K562 (cell line): Measurements from ENCODE around the gene DHX38. TPM values are rescaled to one million over a fixed set of nuclear protein-coding genes. Genes with fewer than 3 reads are reported as not detected.

Experiments
- ATAC-seq: fragments of 200-7000 bp; cut with Tn5 transposase; 3 replicates; pipeline ENCODE4 v1.9.1; 2020; ENCODE audit warnings: moderate library complexity
- BruUV-seq: library from RNA; stranded (reverse); fragments of 400-500 nt; replicated peaks from 2 replicates; lab custom pipeline; 2021; lab: Mats Ljungman, UMichigan
- CTCF ChIA-PET: fragments of 300-600 bp; formaldehyde crosslinking; extraction: SDS; loops from one replicate; lab custom pipeline; 2021; ENCODE audit warnings: low intra/inter-chr PET ratio; lab: Yijun Ruan, JAX
- POLR2A ChIA-PET: fragments of 300-600, 350-650 bp; sonication (Branson Sonifier 250); formaldehyde crosslinking; extraction: SDS; loops from one replicate; lab custom pipeline; 2021; ENCODE audit warnings: antibody characterized with exemption, inconsistent platforms; lab: Yijun Ruan, JAX
- DNase-seq, 4 experiments: peaks; one replicate each; pipeline versions ENCODE4 v3.0.0 to v3.0.0-alpha.2; 2011 to 2018; ENCODE audit warnings: low spot score in 3 of 4, mixed read lengths in 3 of 4; ENCODE audit errors: extremely low read depth in 1 of 4
- FAIRE-seq: peaks from 2 replicates; lab custom pipeline; 2011; peaks lifted over from hg19 to GRCh38; lab: Jason Lieb, UNC
- H2AFZ ChIP-seq: 2 replicates; pipeline ENCODE4 v1.6.0; 2011; ENCODE audit warnings: low read depth, low read length, control low read depth, inconsistent platforms
- H3K27ac ChIP-seq: fragments of 200-600 bp; 3 replicates; pipeline ENCODE4 v1.8.0; 2011; ENCODE audit warnings: low read depth, mild to moderate bottlenecking, control low read depth, inconsistent platforms, low read length, moderate library complexity, mixed read lengths; ENCODE audit errors: extremely low read depth
- H3K27me3 ChIP-seq, 2 experiments: fragments of 300-600 bp in 1 of 2; 2 replicates in 1 of 2; 3 replicates in 1 of 2; pipeline versions ENCODE4 v1.6.0 to v1.8.0; 2011; ENCODE audit warnings: inconsistent platforms in 2 of 2, low read length in 2 of 2, mild to moderate bottlenecking in 1 of 2, mixed read lengths in 1 of 2, moderate library complexity in 1 of 2; ENCODE audit not compliant: control insufficient read depth in 2 of 2, insufficient read depth in 2 of 2
- H3K36me3 ChIP-seq: fragments of 300-600 bp; 3 replicates; pipeline ENCODE4 v1.8.0; 2011; ENCODE audit warnings: mild to moderate bottlenecking, low read length, inconsistent platforms; ENCODE audit not compliant: control insufficient read depth, insufficient read depth
- H3K4me1 ChIP-seq, 2 experiments: fragments of 200-600 bp in 1 of 2; replicated peaks in 1 of 2; 2 replicates in 1 of 2; 3 replicates in 1 of 2; pipeline versions ENCODE4 v1.5.1 to v1.8.0; 2011; ENCODE audit warnings: inconsistent platforms in 2 of 2, low read length in 2 of 2, mild to moderate bottlenecking in 1 of 2, mixed read lengths in 1 of 2, moderate library complexity in 1 of 2; ENCODE audit not compliant: control insufficient read depth in 2 of 2, insufficient read depth in 2 of 2
- H3K4me2 ChIP-seq: 2 replicates; pipeline ENCODE4 v1.6.1; 2011; ENCODE audit warnings: low read length, control low read depth, inconsistent platforms, mixed read lengths; ENCODE audit not compliant: insufficient read depth
- H3K4me3 ChIP-seq: fragments of 200-600 bp; sonication (generic), shearing (Covaris generic); 2 replicates; pipeline ENCODE4 v1.5.1; 2016; ENCODE audit warnings: control low read depth, inconsistent platforms
- H3K79me2 ChIP-seq: fragments of 200-600 bp; 3 replicates; pipeline ENCODE4 v1.8.0; 2011; ENCODE audit warnings: low read length, inconsistent platforms; ENCODE audit not compliant: control insufficient read depth, insufficient read depth
- H3K9ac ChIP-seq, 2 experiments: 2 replicates each; pipeline versions ENCODE4 v1.6.0 to v1.6.1; 2011; ENCODE audit warnings: low read depth in 2 of 2, low read length in 2 of 2, control low read depth in 1 of 2, inconsistent platforms in 1 of 2, mild to moderate bottlenecking in 1 of 2, mixed read lengths in 1 of 2; ENCODE audit not compliant: insufficient read depth in 1 of 2
- H3K9me1 ChIP-seq: one replicate; pipeline ENCODE4 v1.6.0; 2011; ENCODE audit warnings: inconsistent platforms, mild to moderate bottlenecking, low read length, moderate library complexity; ENCODE audit not compliant: control insufficient read depth, insufficient read depth
- H3K9me3 ChIP-seq: replicated peaks from 2 replicates; pipeline ENCODE4 v1.5.1; 2011; ENCODE audit warnings: low read depth, low read length, inconsistent platforms; ENCODE audit not compliant: control insufficient read depth, insufficient read depth
- H4K20me1 ChIP-seq: replicated peaks from 2 replicates; pipeline ENCODE4 v1.6.1; 2011; ENCODE audit warnings: low read length, inconsistent platforms, mixed read lengths; ENCODE audit not compliant: control insufficient read depth, insufficient read depth
- ATF7 ChIP-seq: fragments of 450-650 bp; IDR thresholded peaks from 2 replicates; pipeline ENCODE4 v1.7.1; 2014; ENCODE audit warnings: mild to moderate bottlenecking, moderate library complexity
- CBFA2T2 ChIP-seq: fragments of 450-650 bp; conservative IDR thresholded peaks from 2 replicates; pipeline ENCODE4 v1.6.1; 2017; ENCODE audit warnings: mild to moderate bottlenecking
- CBX3 ChIP-seq, 2 experiments: IDR thresholded peaks; 1 replicate in 1 of 2; 2 replicates in 1 of 2; pipeline ENCODE4 v1.6.1; 2012; ENCODE audit warnings: inconsistent platforms in 2 of 2, low read length in 2 of 2, borderline replicate concordance in 1 of 2, control low read depth in 1 of 2
- CHD4 ChIP-seq: fragments of 200-600 bp; sonication (generic); IDR thresholded peaks from 3 replicates; pipeline ENCODE4 v1.6.1; 2012; ENCODE audit warnings: low read depth, mild to moderate bottlenecking, mixed read lengths, low read length, inconsistent platforms; ENCODE audit not compliant: insufficient read depth, insufficient replicate concordance, poor library complexity, severe bottlenecking
- ETV6 ChIP-seq, 3 experiments: fragments of 150-350 bp in 1 of 3; sonication (generic) in 1 of 3; formaldehyde crosslinking in 1 of 3; IDR thresholded peaks; 2 replicates each; pipeline versions ENCODE4 v1.6.1 to v1.8.0; 2014 to 2022; ENCODE audit warnings: borderline replicate concordance in 2 of 3, low read depth in 2 of 3, antibody characterized with exemption in 1 of 3, low read length in 1 of 3, mild to moderate bottlenecking in 1 of 3, missing genetic modification reagents in 1 of 3
- EZH2 ChIP-seq: IDR thresholded peaks from 2 replicates; pipeline ENCODE4 v1.6.1; 2012; ENCODE audit warnings: low read depth, mild to moderate bottlenecking, inconsistent platforms, low read length, borderline replicate concordance
- GATAD2A ChIP-seq: fragments of 450-650 bp; IDR thresholded peaks from 2 replicates; pipeline ENCODE4 v1.6.1; 2017
- KDM2B ChIP-seq: fragments of 250-450 bp; sonication (Bioruptor Pico); IDR thresholded peaks from 2 replicates; pipeline ENCODE4 v1.8.0; 2021; ENCODE audit warnings: mild to moderate bottlenecking, moderate library complexity
- MTF1 ChIP-seq: fragments of 250-450 bp; sonication (Bioruptor Pico); IDR thresholded peaks from 2 replicates; pipeline ENCODE4 v1.9.0; 2021; ENCODE audit warnings: moderate library complexity, mild to moderate bottlenecking, inconsistent platforms, borderline replicate concordance
- NCOR1 ChIP-seq: fragments of 450-650 bp; IDR thresholded peaks from 2 replicates; pipeline ENCODE4 v1.6.1; 2016; ENCODE audit warnings: mild to moderate bottlenecking, moderate library complexity
- POLR2A ChIP-seq: fragments of 450-650 bp; conservative IDR thresholded peaks from 2 replicates; pipeline ENCODE4 v1.6.1; 2016
- SMAD2 ChIP-seq: fragments of 150-350 bp; IDR thresholded peaks from 2 replicates; pipeline ENCODE4 v1.6.1; 2014; ENCODE audit warnings: low read depth, mild to moderate bottlenecking, low read length
- TCFL5 ChIP-seq: fragments of 250-450 bp; sonication (Bioruptor Pico); conservative IDR thresholded peaks from 2 replicates; pipeline ENCODE4 v1.6.1; 2021; ENCODE audit warnings: mild to moderate bottlenecking, moderate library complexity, matching md5 sums
- TSC22D4 ChIP-seq: fragments of 450-650 bp; IDR thresholded peaks from 2 replicates; pipeline ENCODE4 v1.6.1; 2016; ENCODE audit warnings: missing genetic modification characterization, missing biosample characterization, control low read depth
- XRCC3 ChIP-seq: fragments of 450-650 bp; IDR thresholded peaks from 2 replicates; pipeline ENCODE4 v1.6.1; 2017; ENCODE audit warnings: mild to moderate bottlenecking, moderate library complexity
- ZFP30 ChIP-seq: fragments of 250-450 bp; sonication (Bioruptor Pico); IDR thresholded peaks from 2 replicates; pipeline ENCODE4 v1.8.0; 2022; ENCODE audit warnings: moderate library complexity, mild to moderate bottlenecking, inconsistent platforms, borderline replicate concordance
- ZKSCAN8 ChIP-seq: fragments of 200-800 bp; sonication (Bioruptor generic); IDR thresholded peaks from 2 replicates; pipeline ENCODE4 v1.6.1; 2016; ENCODE audit warnings: missing genetic modification characterization, missing compliant biosample characterization
- ZNF23 ChIP-seq: fragments of 250-450 bp; sonication (Bioruptor Pico); IDR thresholded peaks from 2 replicates; pipeline ENCODE4 v1.4.0; 2020; ENCODE audit warnings: mild to moderate bottlenecking
- ZNF408 ChIP-seq: fragments of 250-450 bp; sonication (Bioruptor Pico); IDR thresholded peaks from 2 replicates; pipeline ENCODE4 v1.4.0; 2020; ENCODE audit warnings: low read depth, mild to moderate bottlenecking, moderate library complexity
- WGBS: fragments of 100-300 bp; shearing (Covaris generic); methylation state at CpG from one replicate; pipeline ENCODE4 v1.1.6; 2016; ENCODE audit warnings: low coverage, mixed read lengths; ENCODE audit not compliant: insufficient coverage; ENCODE audit errors: missing lambda C conversion rate; 5-methylcytosine and 5-hydroxymethylcytosine counted together
- in situ Hi-C: fragments of 300-500 bp; cut with MboI; formaldehyde crosslinking; loops from 4 replicates; pipeline ENCODE4 v1.15.0; 2018; ENCODE audit warnings: inconsistent platforms, mixed read lengths
- intact Hi-C: fragments of 100-400 bp; cut with micrococcal nuclease; formaldehyde crosslinking; loops from 2 replicates; pipeline ENCODE4 v1.14.2; 2022
- polyA plus RNA-seq, 8 experiments: library from polyadenylated mRNA; depleted of rRNA in 4 of 8; stranded (reverse) in 5 of 8; unstranded in 3 of 8; fragments of >200 nt; fragmentation: Nextera tagmentation in 2 of 8; fragmentation: Illumina TruSeq in 1 of 8; extraction: Ambion mirVana in 2 of 8; extraction: Trizol in 1 of 8; gene quantifications; 2 replicates each; pipeline versions ENCODE4 v1.2.1 to v1.2.3, GENCODE V29; 2011 to 2014; ENCODE audit warnings: inconsistent platforms in 1 of 8, missing spikeins in 1 of 8
- total RNA-seq, 7 experiments: library from RNA; depleted of rRNA in 6 of 7; stranded (reverse); fragments of >200 nt in 6 of 7; fragmentation: Illumina TruSeq in 2 of 7; extraction: Trizol in 2 of 7; gene quantifications; 2 replicates each; pipeline versions ENCODE4 v1.2.1 to v1.2.3, GENCODE V29; 2011 to 2021; ENCODE audit warnings: low replicate concordance in 1 of 7

The DHX38 gene
- total and polyA plus RNA-seq, 9 of the 15 experiments (the other 6 are each of a cell fraction or from before 2014, with no cell fraction given) = 2.8 to 76.8 (median 40.8) TPM

DNA sequence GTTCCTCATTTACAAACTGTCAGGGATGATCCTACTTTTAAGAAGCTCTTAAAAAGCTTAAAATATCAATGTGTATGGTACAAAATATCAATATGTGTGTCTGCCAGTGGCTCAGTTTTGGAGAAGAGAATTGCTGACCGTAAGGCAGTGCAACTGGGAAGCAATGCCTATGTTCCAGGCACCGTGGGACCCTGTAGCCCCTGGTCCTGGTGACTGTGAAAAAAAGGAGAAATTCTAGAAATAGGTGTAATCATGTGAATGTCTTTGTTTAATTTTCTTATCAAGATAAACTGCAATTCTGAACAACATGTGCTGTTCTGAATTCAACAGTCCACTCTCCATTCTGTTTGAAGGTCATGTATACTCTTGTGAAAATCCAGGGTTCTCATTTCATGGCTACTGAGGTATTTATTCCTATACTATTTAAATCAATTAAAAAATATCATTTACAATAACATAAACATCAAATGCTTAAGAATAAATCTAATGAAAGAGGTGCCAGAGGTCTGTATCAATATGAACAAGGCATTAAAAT, 48.8 kb upstream of the DHX38 start:
- TF ChIP-seq TCFL5 (no peak), MTF1 (CRISPR knock-in tag) (no peak), TSC22D4 (no peak), EZH2 (no peak), KDM2B (CRISPR knock-in tag) (no peak), CBFA2T2 (no peak)
- WGBS = 0% methylated on average over 2 of the region's 2 CpGs
- in situ Hi-C loops = no loop called here
- DNase-seq (no peak), FAIRE-seq (no peak), ATAC-seq (no peak)
- Histone ChIP-seq H3K27ac (no peak overlapping the region), H3K9me1 (no peaks in the 10 kb centered on the region), H2AFZ (no peak overlapping the region), H3K79me2 (no peaks in the 10 kb centered on the region), H3K36me3 (no peaks in the 10 kb centered on the region), H4K20me1 (no peaks in the 10 kb centered on the region), H3K4me3 (no peak overlapping the region), H3K9ac (no peak overlapping the region), H3K4me2 (no peak overlapping the region), H3K4me1 (no peaks in the 10 kb centered on the region; a peak in 2 of 5 replicates), H3K9me3 (no peaks in the 10 kb centered on the region), H3K27me3 (no peaks in the 10 kb centered on the region; a peak in 2 of 5 replicates)
- no TSS peak for BruUV-seq
- intact Hi-C loops = no loop called here
- ChIA-PET POLR2A (no interaction called here), CTCF (no interaction called here)

DNA sequence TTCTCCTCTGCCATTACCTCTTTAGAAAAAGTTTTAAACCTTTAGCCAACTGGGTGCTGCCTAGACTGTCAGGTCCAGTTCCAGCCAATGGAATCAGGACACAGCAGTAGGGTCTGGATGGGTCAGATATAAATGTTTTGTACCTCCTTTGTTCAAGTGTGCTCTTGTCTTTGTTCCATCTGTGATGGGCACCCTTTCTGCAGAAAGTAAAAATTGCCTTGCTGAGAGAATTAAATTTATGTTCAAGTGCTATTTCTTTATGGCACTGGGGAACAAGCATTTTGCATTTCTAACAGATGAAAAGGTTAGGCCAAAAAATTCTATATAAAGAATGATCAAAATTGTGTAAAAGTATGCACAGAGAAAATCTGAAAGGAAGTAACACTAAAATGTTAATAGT, 44.5 kb upstream of the DHX38 start:
- BruUV-seq = no TSS peak
- no peak overlapping the region for H3K27ac ChIP-seq
- in situ Hi-C loops = no loop called here
- no peak overlapping the region for H3K4me2 ChIP-seq
- ChIA-PET CTCF (no interaction called here), POLR2A (interaction anchor here (0.6 to 1.0 kb wide), 2 partner anchors 9 to 11 kb away, joined by 3 read pairs; no protein-coding TSS in a partner anchor)
- H3K27me3 ChIP-seq = peaks cover 0 to 7% of the 10 kb centered on the region in 2 experiments; a peak in 1 of 5 replicates
- no peak overlapping the region for H2AFZ ChIP-seq
- no peaks in the 10 kb centered on the region for H3K9me3 ChIP-seq
- H3K9me1 ChIP-seq = no peaks in the 10 kb centered on the region
- no peaks in the 10 kb centered on the region for H3K79me2 ChIP-seq
- intact Hi-C loops = no loop called here
- H3K4me3 ChIP-seq = no peak overlapping the region
- H3K4me1 ChIP-seq = no peaks in the 10 kb centered on the region; a peak in 2 of 5 replicates
- no peak for ATAC-seq
- no peaks in the 10 kb centered on the region for H4K20me1 ChIP-seq
- FAIRE-seq = no peak
- H3K9ac ChIP-seq = no peak overlapping the region
- DNase-seq = no peak
- no peaks in the 10 kb centered on the region for H3K36me3 ChIP-seq
- TF ChIP-seq SMAD2 (no peak), NCOR1 (no peak), CBX3 (IDR thresholded peaks at IDR 0.05; ENCODE audit: borderline replicate concordance in 1 of 2, low read length in 2 of 2) (peak in 1 of 2 experiments; percentile 80; a peak in 2 of 3 replicates), XRCC3 (0 out of 2 replicates have a peak, but pooled peaks have one; percentile 35), ZFP30 (CRISPR knock-in tag) (no peak), ZKSCAN8 (CRISPR knock-in tag) (no peak), ZNF23 (CRISPR knock-in tag) (no peak), ATF7 (no peak), ETV6 (IDR thresholded peaks at IDR 0.05; ENCODE audit: borderline replicate concordance in 1 of 2, low read depth in 2 of 2, low read length in 1 of 2) (no peak), ETV6 (CRISPR knock-in tag; IDR thresholded peaks at IDR 0.05; ENCODE audit: borderline replicate concordance) (no peak), POLR2A (no peak), CHD4 (no peak), GATAD2A (no peak), ZNF408 (CRISPR knock-in tag) (no peak)
